Skeletal muscle satellite cell (primary cell): Measurements from ENCODE around the gene KCNH1. TPM values are rescaled to one million over a fixed set of nuclear protein-coding genes. Genes with fewer than 3 reads are reported as not detected.
A peak's percentile ranks its signal among the peaks of the same experiment; 100 is the strongest.

ENCODE experiments used
- H3K27me3 ChIP-seq: 2 replicates; pipeline ENCODE4 v1.7.0; 2013; ENCODE audit warnings: low read length; ENCODE audit not compliant: control insufficient read depth, insufficient read depth
- H3K36me3 ChIP-seq: 2 replicates; pipeline ENCODE4 v1.7.0; 2013; ENCODE audit warnings: mild to moderate bottlenecking, control low read depth, low read length; ENCODE audit not compliant: insufficient read depth
- H3K4me1 ChIP-seq: 2 replicates; pipeline ENCODE4 v1.7.0; 2013; ENCODE audit warnings: low read length; ENCODE audit not compliant: control insufficient read depth, insufficient read depth
- H3K4me2 ChIP-seq: 2 replicates; pipeline ENCODE4 v1.7.0; 2013; ENCODE audit warnings: mild to moderate bottlenecking, low read length
- H3K4me3 ChIP-seq: 2 replicates; pipeline ENCODE4 v1.7.0; 2013; ENCODE audit warnings: low read length
- H3K9ac ChIP-seq: 2 replicates; pipeline ENCODE4 v1.7.0; 2013; ENCODE audit warnings: mild to moderate bottlenecking, low read depth, low read length, moderate library complexity
- H3K9me3 ChIP-seq: replicated peaks from 2 replicates; pipeline ENCODE4 v1.7.0; 2013; ENCODE audit warnings: mild to moderate bottlenecking, control low read depth, low read length
- total RNA-seq: library from RNA; depleted of rRNA; stranded (reverse); fragments of >200 nt; gene quantifications from 2 replicates; pipeline ENCODE4 v1.2.3, GENCODE V29; 2012; rRNA removed

The KCNH1 gene
- total RNA-seq: 1.5 and 2.0 TPM in 2 replicates

GRCh38 chr1:211133836-211134669 is at the start of gene KCNH1:
Gene KCNH1, minus strand, starts transcription at chr1:211134148. Its CDS starts 203 bp downstream, at chr1:211133945.
- Histone ChIP-seq H3K4me1 (peaks cover 14% of the 10 kb centered on the region), H3K4me2 (peak within 1 kb of the TSS; percentile 99), H3K27me3 (no peaks in the 10 kb centered on the region), H3K9ac (peak within 1 kb of the TSS; percentile 85), H3K36me3 (no peaks in the 10 kb centered on the region), H3K9me3 (no peaks in the 10 kb centered on the region), H3K4me3 (peak within 1 kb of the TSS; percentile 88)

GRCh38 chr1:211182746-211183145 is 48.8 kb upstream of the KCNH1 start:
- Histone ChIP-seq H3K4me2 (no peak overlapping the region), H3K4me3 (no peak overlapping the region), H3K36me3 (no peaks in the 10 kb centered on the region), H3K9ac (no peak overlapping the region), H3K4me1 (no peaks in the 10 kb centered on the region), H3K27me3 (no peaks in the 10 kb centered on the region), H3K9me3 (no peaks in the 10 kb centered on the region)

GRCh38 chr1:211174375-211174774 is 40.4 kb upstream of the KCNH1 start:
- Histone ChIP-seq H3K4me1 (no peaks in the 10 kb centered on the region), H3K36me3 (no peaks in the 10 kb centered on the region), H3K4me2 (no peak overlapping the region), H3K27me3 (no peaks in the 10 kb centered on the region), H3K9me3 (no peaks in the 10 kb centered on the region), H3K9ac (no peak overlapping the region), H3K4me3 (no peak overlapping the region)

- Histone ChIP-seq H3K9ac (no peak overlapping the region), H3K4me1 (no peaks in the 10 kb centered on the region), H3K4me2 (no peak overlapping the region), H3K36me3 (no peaks in the 10 kb centered on the region), H3K27me3 (no peaks in the 10 kb centered on the region), H3K4me3 (no peak overlapping the region), H3K9me3 (no peaks in the 10 kb centered on the region)
These were observed 38.7 kb upstream of the KCNH1 start for GRCh38 chr1:211172657-211173056.

GRCh38 chr1:211169353-211169752 is 35.4 kb upstream of the KCNH1 start:
- H3K4me3 ChIP-seq: no peak overlapping the region
- H3K9me3 ChIP-seq: no peaks in the 10 kb centered on the region
- H3K9ac ChIP-seq: no peak overlapping the region
- no peaks in the 10 kb centered on the region for H3K36me3 ChIP-seq
- H3K27me3 ChIP-seq: no peaks in the 10 kb centered on the region
- no peaks in the 10 kb centered on the region for H3K4me1 ChIP-seq
- H3K4me2 ChIP-seq: no peak overlapping the region

- H3K36me3 ChIP-seq: no peaks in the 10 kb centered on the region
- H3K9me3 ChIP-seq: no peaks in the 10 kb centered on the region
- no peak overlapping the region for H3K4me2 ChIP-seq
- H3K4me1 ChIP-seq: no peaks in the 10 kb centered on the region
- no peak overlapping the region for H3K9ac ChIP-seq
- no peak overlapping the region for H3K4me3 ChIP-seq
- no peaks in the 10 kb centered on the region for H3K27me3 ChIP-seq
These were observed 24.9 kb upstream of the KCNH1 start for GRCh38 chr1:211158866-211159265.

GRCh38 chr1:211155040-211155439 is 21.1 kb upstream of the KCNH1 start:
- Histone ChIP-seq H3K4me1 (no peaks in the 10 kb centered on the region), H3K4me3 (no peak overlapping the region), H3K4me2 (no peak overlapping the region), H3K9ac (no peak overlapping the region), H3K27me3 (no peaks in the 10 kb centered on the region), H3K9me3 (no peaks in the 10 kb centered on the region), H3K36me3 (no peaks in the 10 kb centered on the region)

- Histone ChIP-seq H3K4me2 (no peak overlapping the region), H3K9ac (no peak overlapping the region), H3K4me3 (no peak overlapping the region), H3K9me3 (no peaks in the 10 kb centered on the region), H3K4me1 (no peaks in the 10 kb centered on the region), H3K36me3 (no peaks in the 10 kb centered on the region), H3K27me3 (no peaks in the 10 kb centered on the region)
These were observed 20.0 kb upstream of the KCNH1 start for GRCh38 chr1:211153932-211154331.

- H3K4me3 ChIP-seq: no peak overlapping the region
- no peak overlapping the region for H3K9ac ChIP-seq
- no peaks in the 10 kb centered on the region for H3K36me3 ChIP-seq
- H3K27me3 ChIP-seq: no peaks in the 10 kb centered on the region
- H3K9me3 ChIP-seq: no peaks in the 10 kb centered on the region
- H3K4me1 ChIP-seq: no peaks in the 10 kb centered on the region
- H3K4me2 ChIP-seq: no peak overlapping the region
These were observed 14.4 kb upstream of the KCNH1 start for GRCh38 chr1:211148366-211148765.

GRCh38 chr1:211145944-211146343 is 12.0 kb upstream of the KCNH1 start:
- Histone ChIP-seq H3K4me1 (no peaks in the 10 kb centered on the region), H3K9me3 (no peaks in the 10 kb centered on the region), H3K9ac (no peak overlapping the region), H3K4me3 (no peak overlapping the region), H3K4me2 (no peak overlapping the region), H3K27me3 (no peaks in the 10 kb centered on the region), H3K36me3 (no peaks in the 10 kb centered on the region)

GRCh38 chr1:211135342-211135950 is 1.5 kb upstream of the KCNH1 start:
- no peak overlapping the region for H3K4me3 ChIP-seq
- H3K9ac ChIP-seq: no peak overlapping the region
- H3K4me1 ChIP-seq: peaks cover 14% of the 10 kb centered on the region
- no peaks in the 10 kb centered on the region for H3K36me3 ChIP-seq
- no peaks in the 10 kb centered on the region for H3K27me3 ChIP-seq
- H3K9me3 ChIP-seq: no peaks in the 10 kb centered on the region
- no peak overlapping the region for H3K4me2 ChIP-seq
